Activated naive CD8-positive, alpha-beta T cell treated with anti-CD3 and anti-CD28 coated beads, Interleukin-2, amount 50 U/mL, for 16 hours (primary cell): ENCODE results near the gene FRMPD1.
"Not testable (repeated sequence)": the region's sequence is repeated elsewhere in the genome, so short reads cannot be mapped to it uniquely, and the experiment has no call there.

Experiments used
- DNase-seq: peaks from one replicate; pipeline ENCODE4 v3.0.0-alpha.2; 2020; ENCODE audit warnings: low read depth, low spot score

FRMPD1 gene, protein sequence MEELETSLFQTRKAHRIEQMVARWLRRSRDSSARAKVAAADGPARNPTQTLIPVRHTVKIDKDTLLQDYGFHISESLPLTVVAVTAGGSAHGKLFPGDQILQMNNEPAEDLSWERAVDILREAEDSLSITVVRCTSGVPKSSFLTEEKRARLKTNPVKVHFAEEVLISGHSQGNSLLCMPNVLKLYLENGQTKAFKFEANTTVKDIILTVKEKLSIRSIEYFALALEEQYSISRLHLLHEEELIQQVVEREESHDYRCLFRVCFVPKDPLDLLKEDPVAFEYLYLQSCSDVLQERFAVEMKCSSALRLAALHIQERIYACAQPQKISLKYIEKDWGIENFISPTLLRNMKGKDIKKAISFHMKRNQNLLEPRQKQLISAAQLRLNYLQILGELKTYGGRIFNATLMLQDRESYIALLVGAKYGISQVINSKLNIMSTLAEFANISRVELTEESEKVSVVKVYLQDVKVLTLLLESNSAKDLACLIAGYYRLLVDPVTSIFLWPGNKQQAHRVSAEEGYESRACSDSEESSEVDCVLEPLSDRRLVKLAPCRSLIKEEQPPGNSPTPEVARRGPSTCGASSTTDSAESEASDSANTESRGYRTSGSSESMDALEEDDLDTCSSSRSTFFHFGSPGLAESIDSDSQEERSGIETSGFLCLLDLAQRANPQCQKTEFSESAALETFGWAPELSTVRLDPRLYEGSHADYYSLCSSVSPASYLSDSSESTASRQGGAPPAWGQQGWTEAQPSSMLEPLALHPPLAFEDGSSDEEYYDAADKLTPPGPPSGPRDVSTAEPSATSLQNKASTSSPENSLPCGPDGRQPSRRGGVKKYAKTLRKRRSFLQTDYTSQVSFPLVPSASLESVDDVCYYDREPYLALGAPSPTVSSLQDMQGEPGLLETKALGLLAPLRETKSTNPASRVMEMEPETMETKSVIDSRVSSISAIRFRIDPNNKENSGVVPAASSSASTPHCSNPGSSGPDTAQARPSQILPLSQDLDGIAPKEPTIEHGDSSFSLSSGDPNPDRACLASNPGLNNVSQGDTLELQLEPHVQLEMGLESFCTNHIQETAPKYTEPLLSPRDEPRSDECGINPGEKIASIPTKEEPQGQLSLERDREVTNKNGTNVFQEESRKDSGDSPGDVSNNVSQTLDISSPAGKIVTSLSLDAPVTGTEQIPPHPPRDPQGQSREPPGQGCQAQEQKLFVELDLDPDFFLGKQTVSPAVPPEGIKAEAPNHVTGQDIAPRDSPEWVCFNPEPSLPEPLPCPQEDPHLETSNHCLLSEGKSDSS (N-terminal part only)

DNA sequence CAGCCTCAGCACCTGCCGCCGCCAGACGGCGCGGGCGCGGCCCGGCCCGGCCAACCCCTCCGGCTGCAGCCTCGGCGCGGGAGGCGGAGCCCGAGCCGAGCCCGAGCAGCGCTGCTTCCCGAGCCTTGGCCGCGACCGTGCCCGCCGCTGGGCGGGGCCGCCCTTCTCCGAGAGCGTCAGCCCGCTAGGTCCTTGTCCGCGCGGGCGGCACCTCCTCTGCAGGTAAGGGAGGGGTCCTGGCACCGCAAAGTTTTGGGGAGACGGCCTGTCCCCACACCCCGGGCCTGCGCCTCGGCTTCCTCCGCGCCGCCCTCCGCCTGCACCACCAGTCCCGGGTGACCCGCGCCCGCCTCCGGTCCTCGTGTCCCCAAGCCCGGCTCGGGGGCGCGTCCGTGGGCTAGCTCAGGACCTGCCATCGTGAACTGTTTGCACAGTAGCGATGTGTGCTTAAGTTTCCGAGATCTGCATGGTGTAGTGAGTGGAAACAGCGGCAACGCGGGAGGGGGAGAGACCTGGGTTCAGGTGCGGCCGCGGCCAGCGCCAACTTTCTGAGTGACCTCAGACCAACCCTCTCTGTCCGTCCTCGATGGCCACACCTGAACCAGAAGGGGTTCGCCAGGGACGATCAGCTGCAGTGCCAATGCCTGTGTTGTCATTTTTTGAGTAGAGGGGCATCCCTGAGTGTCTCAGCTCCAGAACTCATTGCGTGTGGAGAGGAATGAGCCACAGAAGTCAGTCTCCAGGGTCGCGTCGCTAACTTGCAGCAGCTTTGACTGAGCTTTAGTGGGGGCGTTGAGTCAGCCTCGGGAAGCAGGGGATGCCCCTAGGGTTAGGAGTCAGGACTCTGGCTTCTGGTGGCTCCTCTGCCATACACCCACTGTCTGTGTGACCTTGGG lies at the start of gene FRMPD1:
Gene FRMPD1 (plus strand): TSS at position 82 of the 896 bp plus-strand sequence. CDS start 41,688 bp downstream, outside the sequence.
- DNase-seq, result no peak

DNA sequence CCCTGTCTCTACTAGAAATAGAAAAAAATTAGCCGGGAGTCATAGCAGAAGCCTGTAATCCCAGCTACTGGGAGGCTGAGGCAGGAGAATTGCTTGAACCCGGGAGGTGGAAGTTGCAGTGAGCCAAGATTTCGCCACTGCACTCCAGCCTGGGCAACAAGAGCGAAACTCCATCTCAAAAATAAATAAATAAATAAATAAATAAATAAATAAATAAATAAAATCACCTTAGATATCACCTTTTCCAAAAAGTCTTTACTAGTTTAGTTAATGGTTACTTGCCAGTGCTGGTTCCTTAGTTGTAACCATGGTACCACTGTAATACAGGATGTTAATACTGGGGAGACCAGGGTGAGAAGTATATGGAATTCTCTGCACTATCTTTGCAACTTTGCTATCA lies 48.7 kb upstream of the FRMPD1 start:
- not testable (repeated sequence) for DNase-seq

DNA sequence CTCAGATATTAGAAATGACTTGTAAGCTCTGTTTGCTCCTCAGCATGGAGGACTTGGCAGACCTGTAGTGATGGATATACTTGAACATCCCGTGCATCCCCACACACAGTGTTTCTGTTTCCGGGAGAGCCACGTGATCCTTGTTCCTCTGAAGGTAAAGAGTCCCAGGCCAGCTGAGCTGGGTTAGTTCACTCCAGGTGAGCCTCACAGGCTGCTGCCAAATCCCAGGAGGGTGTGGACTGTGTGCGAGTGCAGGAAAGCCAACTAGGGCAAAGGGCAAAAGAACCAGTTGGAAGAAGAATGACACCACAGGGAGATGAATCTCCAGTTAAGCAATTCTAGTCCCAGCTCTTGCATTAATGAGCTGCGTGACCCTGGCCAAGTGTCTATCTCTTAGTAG lies 47.9 kb upstream of the FRMPD1 start:
- DNase-seq, result no peak

DNA sequence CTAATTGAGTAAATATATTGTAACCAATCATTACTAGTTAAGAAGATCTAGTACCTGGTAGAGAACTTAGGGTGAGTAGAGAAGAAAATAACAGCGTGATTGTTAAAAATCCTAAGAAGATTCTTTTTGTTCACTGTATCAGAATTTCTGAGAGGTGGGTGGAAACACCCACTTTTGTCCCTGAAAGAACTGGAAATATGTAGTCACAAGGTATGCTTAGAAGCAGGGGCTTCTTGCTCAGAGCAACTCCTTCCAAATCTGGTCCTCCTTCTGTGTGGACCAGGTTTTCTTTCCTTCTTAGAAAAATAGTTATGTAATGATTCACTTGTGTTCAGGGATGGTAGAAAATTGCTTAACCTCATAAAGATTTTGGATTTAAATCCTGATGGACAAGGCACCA lies 46.5 kb upstream of the FRMPD1 start:
- DNase-seq, result no peak

DNA sequence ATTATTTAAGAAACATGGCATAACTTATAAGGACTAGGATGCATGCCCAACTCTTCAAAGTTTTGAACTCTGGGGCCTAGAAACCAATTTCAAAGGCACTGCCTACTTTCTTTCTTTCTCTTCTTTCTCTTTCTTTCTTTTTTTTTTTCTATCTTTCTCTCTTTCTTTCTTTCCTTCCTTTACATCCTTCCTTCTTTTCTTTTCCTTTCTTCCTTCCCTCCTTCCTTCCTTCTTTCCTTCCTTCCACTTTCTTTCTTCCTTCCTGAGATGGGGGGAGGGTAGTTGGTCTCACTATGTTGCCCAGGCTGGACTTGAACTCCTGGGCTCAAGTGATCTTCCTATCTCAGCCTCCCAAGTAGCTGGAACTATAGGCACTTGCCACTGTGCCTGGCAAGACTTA lies 42.5 kb upstream of the FRMPD1 start:
- DNase-seq, result no peak

DNA sequence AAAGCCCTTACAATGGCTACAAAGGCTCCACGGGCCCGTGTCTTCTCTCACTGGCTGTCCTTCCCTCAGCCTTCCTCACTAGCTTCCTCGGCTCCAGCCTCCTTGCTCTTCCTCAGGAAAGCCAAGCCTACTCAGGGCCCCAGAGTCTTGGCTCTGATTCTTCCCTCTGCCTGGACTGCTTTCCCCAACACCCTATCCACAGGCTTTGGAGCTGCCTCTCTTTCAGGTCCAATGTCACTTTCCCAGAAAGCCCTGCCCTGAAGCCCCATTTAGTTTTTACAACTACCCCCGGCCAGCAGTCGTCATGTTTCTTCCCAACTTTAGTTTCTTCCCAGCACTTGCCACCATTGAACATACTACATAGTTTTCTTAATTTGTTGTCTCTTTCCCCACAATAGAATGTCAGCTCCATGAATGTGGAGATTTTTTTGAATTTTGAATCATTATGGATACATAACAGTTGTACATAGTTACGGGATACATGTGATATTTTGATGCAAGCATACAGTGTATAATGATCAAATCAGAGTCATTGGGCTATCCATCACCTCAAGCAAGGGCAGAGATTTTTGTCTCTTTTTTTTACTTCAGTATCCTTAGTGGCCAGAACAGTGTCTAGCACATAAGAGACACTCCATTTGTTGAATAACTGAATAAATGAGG lies 40.9 kb upstream of the FRMPD1 start:
- no peak for DNase-seq

DNA sequence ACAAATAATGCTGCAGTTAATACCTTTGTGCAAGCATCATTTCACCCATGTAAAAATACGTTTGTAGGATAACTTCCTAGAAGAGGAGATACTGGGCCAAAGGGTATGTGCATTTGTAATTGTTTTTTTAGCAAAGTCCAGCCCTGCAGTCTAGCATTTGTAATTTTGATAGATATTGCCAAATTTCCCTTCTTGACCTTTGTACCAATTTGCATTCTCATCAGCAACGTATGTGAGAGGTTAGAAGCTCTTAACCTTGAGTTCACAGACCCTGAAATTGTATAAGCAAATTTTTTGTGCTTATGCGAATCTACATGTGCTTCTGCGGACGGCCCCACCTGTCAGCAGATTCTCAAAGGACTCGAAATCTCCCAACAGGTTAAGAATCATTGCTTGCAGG lies 39.7 kb upstream of the FRMPD1 start:
- DNase-seq, result no peak

DNA sequence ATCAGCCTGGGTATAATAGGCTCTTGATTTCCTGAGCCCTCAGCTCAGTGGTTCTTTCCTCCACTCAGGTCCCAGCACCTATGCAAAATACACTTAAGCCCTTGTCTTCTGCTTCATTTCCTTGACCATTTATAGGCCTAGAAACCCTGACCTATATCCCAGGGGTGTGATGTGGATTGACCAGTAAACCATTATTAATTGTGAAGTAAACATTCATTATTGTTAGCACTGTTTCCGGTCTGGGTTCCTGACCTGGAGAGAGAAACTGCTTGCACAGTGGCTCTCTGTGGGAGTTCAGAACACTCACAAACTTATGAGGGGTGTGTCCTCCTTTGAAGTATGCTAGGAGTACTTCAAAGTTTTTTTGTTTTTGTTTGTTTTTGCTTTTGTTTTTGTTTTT lies 38.8 kb upstream of the FRMPD1 start:
- DNase-seq, result no peak

DNA sequence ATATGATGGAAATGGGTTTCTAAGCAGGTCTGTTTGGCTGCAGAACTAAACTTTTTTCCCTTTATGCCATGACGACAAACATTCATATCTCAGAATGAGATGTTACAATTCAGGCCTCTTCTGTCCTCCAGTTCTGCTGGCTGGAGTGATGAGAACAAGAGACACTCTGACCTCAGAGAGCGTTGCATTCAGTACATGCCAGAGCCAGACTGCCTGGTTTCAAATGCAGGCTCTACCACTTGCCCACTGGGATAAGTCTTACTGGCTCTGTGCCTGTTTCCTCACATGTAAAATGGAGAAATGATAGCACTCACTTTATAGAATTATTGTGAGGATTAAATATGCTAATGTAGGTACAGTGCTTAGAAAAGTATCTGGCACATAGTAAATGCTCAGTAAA lies 33.6 kb upstream of the FRMPD1 start:
- no peak for DNase-seq

DNA sequence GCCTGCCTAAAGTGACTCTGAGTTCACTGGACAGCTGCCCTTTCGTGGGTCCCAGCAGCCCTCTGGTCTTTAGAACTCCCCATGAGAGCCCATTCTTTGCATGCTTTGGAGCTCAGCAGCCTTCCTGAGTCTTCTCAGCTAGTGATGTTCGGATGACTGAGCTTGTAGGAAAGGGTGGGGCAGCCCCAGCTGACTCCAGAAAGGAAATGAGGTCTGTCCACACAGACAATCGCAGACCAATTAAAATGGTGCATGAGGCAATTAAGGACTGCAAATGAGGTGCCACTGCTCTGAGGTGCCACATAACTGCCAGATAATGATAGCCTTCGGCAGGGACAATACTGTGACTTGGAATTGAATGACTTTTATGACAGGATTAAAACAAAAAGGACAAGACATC lies 32.9 kb upstream of the FRMPD1 start:
- no peak for DNase-seq

DNA sequence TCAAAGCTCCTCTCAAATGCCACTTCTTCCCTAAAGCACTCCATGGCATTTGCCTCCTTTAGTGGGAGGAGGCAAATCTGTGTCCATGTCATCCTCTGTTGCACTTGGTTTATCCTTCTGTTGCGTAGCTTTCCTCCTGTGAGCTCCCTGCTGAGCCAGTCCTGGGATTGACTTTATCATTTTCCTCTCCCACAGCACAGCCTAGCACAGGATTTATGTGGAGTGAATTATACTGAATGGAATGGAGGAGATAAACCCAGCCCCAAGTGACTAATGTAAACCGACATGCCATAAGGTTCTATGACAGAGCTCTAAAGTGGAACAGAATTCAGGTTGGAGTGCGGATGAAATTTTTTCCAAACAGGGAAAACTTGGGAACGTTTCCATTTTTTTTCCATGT lies 31.9 kb upstream of the FRMPD1 start:
- no peak for DNase-seq

DNA sequence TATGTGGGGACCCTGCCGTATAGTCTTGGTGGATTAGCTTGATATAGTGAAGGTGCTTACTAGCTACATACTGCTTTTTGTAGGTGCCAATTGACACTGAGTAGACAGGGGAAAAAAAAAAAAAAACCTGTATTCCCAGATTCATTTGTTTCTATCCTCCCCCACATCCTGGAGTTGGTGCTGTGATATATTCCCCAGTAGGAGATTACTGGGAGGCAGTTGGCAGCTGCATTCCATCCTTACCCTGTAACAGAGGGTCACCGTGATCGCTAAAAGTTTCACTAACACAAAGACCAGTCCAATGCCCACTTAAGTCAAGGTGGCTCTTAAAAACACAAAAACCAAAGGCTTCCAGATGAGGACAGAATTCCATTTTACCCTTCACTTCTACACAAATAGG lies 30.9 kb upstream of the FRMPD1 start:
- DNase-seq, result no peak

DNA sequence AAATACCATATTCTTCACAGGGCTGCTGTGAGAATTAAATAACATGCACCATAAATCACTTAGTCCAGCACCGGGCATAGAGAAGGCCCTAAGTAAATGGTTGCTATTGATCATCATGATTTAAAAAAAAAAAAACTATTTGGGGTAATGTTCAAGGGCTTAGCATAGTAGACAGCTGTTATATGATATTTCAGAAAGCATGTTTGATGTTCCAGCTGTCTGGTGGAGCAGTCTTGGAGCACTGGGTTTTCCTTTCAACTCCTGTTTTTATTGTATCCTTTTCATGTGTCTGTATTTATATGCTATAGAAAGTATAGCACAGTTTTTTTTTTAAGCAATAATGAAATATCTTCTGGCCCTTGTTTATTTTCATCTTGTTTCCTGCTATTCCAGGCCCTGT lies 30.4 kb upstream of the FRMPD1 start:
- DNase-seq, result no peak

DNA sequence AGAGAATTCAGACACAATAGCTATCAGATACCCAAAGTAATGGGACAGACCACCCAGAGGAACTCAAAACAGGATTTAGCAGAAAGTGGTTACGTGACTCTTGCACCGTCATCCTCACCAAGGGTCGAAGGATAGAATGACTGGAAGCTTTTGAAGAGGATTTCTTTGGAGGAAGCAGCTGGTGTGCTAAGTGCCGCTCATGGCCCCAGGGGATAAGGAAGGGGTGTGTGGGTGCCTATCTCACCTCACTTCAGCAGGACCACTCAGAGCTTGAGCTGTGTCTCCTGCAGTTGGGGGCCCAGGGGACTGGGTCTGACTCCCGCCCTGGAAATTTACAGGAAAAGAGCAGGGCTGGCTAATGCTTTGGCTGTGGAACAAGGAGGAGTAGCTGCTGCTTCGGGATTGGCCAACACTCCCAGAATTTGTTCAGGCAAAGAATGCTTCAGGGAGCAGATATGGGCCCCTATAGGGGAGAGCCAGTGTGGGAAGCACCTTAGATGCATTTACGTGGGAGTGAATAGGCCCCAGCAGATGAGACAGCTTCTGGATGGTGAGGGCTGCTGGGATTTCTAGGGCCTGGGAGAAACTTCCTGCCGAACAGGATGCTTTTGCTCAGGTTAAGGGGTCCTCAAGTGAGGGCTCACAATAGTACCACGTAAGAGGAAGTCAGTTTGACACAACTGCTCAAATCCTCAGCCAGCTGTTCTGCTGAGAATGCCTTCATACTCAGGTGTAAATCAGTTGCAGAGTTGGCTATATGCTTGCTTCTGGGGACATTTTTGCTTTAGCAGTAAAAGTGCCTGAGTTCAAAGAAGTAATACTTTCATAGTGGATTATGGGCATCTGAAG lies 29.3 kb upstream of the FRMPD1 start:
- no peak for DNase-seq

DNA sequence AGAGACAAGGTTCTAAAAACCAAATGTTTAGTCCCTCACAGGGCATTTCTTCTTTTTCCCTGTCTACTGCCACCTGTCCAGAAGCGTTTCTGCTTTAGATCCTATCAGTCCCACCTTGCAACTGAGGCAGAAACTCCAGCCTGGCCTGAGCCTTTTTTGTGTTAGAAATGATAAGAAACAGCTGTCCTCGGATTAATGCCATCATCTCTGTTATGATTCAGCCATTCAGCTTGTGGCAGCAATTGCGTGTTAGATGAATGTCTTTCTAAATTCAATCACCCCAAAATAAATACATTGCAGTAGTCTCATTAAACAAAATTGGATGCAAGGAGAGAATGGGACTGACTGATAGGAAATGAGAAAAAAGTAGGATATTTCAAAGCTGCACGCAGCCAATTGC lies 28.3 kb upstream of the FRMPD1 start:
- no peak for DNase-seq

DNA sequence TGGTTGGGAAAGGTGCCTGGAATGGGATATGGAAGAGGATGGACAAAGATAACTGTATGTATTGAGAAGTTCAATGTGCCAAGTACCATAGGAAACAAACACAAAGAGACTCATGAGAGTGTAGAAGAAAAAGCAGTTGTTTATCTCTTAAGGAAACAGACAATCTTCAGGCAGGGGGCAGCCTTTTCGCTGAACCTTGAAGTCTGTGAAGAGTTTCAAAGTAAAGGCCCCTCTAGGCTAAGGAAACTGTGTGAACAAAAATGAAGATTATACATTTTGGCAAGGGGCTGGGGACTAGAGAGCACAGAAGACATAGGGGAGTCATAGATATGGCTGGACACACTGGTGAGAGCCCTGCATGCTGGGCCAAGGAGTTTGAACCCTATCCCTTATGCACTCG lies 27.5 kb upstream of the FRMPD1 start:
- DNase-seq, result no peak

DNA sequence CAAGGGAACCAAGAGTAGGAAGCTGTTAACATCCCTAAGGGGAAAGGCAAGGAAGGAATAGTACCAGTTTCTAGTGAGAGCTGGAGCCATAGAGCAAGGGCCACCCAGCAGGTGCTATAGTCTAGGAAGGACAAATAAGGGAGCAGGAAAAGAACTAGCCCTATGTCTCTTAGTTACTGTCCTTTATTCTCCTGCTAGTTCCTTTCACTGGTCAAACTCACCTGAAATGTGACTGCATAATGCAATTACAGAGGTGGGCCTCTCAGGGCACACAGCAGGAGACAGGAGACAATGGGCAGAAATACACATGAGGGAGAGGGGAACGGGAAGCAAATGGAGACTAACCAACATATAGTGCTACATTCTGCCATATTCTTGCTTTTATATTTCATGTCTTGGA lies 26.7 kb upstream of the FRMPD1 start:
- DNase-seq, result no peak

DNA sequence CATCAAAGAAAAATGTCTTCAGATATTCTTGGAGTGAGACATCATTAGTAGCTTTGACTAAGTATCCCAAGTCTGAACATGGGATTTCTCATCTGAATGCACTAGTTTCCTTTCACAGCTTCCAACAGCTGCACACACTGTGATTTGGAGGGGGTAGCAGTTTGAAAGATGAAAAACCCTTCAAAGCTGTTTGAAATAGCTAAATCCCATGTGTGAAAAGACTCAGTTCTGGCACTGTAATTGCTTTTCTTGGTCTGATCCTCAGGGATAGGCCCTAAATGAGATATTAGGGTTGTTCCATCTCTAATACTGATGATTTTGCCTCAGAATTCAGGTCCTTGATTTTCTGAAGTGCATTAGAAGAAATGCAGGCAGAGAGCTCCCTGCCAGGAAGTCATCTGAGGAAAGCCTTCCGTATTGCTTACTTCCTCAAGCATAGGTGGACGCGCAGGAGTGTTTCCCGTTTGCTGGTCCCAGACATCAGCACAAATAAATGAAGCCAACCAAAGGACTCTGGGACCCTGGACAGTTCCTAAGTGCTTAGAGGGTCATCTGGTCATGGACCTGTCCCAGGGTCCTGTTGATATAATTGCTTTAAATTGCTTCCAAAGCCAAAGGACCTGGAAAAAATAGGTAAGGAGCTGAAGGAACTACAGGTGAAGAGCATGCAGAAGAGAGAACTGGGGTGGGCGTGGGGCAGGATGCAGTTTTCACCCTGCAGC lies 25.6 kb upstream of the FRMPD1 start:
- DNase-seq, result no peak

DNA sequence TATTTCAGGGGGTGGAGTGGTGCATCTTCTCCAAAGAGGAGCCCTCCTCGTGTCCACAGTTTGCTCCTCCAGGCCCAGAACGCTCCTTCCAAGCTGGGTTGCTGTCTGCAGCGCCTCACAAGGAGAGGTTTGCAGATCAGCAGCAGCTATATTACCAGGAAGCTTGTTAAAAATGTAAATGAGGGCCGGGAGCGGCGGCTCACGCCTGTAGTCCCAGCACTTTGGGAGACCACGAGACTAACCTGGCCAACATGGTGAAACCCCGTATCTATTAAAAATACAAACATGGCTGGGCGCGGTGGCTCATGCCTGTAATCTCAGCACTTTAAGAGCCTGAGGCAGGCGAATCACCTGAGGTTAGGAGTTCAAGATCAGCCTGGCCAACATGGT lies 25.0 kb upstream of the FRMPD1 start:
- no peak for DNase-seq
